Tibial nerve (tissue), 4 donors: ENCODE measurements around the gene GTSE1.

ENCODE experiments used
- EP300 ChIP-seq, 2 donors: sonication (generic); formaldehyde crosslinking; IDR thresholded peaks; one replicate each; pipeline ENCODE4 v1.6.1; 2017; ENCODE audit warnings: antibody characterized with exemption in 2 of 2, mild to moderate bottlenecking in 1 of 2
- POLR2A ChIP-seq, 2 donors: fragments of 450-650 bp; IDR thresholded peaks; one replicate each; pipeline ENCODE4 v1.6.1; 2017; ENCODE audit warnings: antibody characterized with exemption in 2 of 2, mild to moderate bottlenecking in 2 of 2, moderate library complexity in 2 of 2
- TF ChIP-seq, protein P1 (sequence below), 5 experiments: fragments of 200-600 bp in 3 of 5; fragments of 450-650 bp in 2 of 5; sonication (generic) in 3 of 5; IDR thresholded peaks; one replicate each; pipeline ENCODE4 v1.5.1; 2016 to 2019; ENCODE audit warnings: antibody characterized with exemption in 5 of 5, mild to moderate bottlenecking in 3 of 5, moderate library complexity in 2 of 5

GRCh38 chr22:46251266-46251665 is 45.4 kb upstream of the GTSE1 start:
- TF ChIP-seq, protein P1, sequence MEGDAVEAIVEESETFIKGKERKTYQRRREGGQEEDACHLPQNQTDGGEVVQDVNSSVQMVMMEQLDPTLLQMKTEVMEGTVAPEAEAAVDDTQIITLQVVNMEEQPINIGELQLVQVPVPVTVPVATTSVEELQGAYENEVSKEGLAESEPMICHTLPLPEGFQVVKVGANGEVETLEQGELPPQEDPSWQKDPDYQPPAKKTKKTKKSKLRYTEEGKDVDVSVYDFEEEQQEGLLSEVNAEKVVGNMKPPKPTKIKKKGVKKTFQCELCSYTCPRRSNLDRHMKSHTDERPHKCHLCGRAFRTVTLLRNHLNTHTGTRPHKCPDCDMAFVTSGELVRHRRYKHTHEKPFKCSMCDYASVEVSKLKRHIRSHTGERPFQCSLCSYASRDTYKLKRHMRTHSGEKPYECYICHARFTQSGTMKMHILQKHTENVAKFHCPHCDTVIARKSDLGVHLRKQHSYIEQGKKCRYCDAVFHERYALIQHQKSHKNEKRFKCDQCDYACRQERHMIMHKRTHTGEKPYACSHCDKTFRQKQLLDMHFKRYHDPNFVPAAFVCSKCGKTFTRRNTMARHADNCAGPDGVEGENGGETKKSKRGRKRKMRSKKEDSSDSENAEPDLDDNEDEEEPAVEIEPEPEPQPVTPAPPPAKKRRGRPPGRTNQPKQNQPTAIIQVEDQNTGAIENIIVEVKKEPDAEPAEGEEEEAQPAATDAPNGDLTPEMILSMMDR (IDR thresholded peaks at IDR 0.05) = no peak
- TF ChIP-seq EP300 (IDR thresholded peaks at IDR 0.05) (no peak), POLR2A (IDR thresholded peaks at IDR 0.05) (no peak)
